BLaER1 treated with 17β-estradiol and CSF1 and Interleukin-3, amounts not matched to agents 10 nM and 100 nM (cell line): ENCODE measurements around the gene FARP1.
A peak's percentile ranks its signal among the peaks of the same experiment; 100 is the strongest.
"Not testable (repeated sequence)": the region's sequence is repeated elsewhere in the genome, so short reads cannot be mapped to it uniquely, and the experiment has no call there.

Experiments used
- H3K27ac ChIP-seq, 11 experiments: shearing (Covaris generic); formaldehyde crosslinking; 2 replicates each; pipeline ENCODE4 v1.8.1; 2022
- H3K27me3 ChIP-seq, 11 experiments: shearing (Covaris generic); formaldehyde crosslinking; 2 replicates each; pipeline ENCODE4 v1.8.1; 2022
- H3K36me3 ChIP-seq, 11 experiments: shearing (Covaris generic); formaldehyde crosslinking; 2 replicates each; pipeline ENCODE4 v1.8.1; 2022
- H3K4me1 ChIP-seq, 10 experiments: shearing (Covaris generic); formaldehyde crosslinking; 2 replicates each; pipeline ENCODE4 v1.8.1; 2022
- H3K4me2 ChIP-seq, 11 experiments: shearing (Covaris generic); formaldehyde crosslinking; 2 replicates each; pipeline ENCODE4 v1.8.1; 2022
- H3K4me3 ChIP-seq, 10 experiments: shearing (Covaris generic); formaldehyde crosslinking; 2 replicates each; pipeline ENCODE4 v1.8.1; 2022
- H3K9ac ChIP-seq, 11 experiments: shearing (Covaris generic); formaldehyde crosslinking; 2 replicates each; pipeline ENCODE4 v1.8.1; 2022
- H3K9me3 ChIP-seq, 11 experiments: shearing (Covaris generic); formaldehyde crosslinking; replicated peaks in 1 of 11; 2 replicates each; pipeline ENCODE4 v1.8.1; 2022
- H4K20me1 ChIP-seq, 11 experiments: shearing (Covaris generic); formaldehyde crosslinking; 2 replicates each; pipeline ENCODE4 v1.8.1; 2022
- Cebpa-rat ChIP-seq, 11 experiments: shearing (Covaris generic); IDR thresholded peaks; 2 replicates each; pipeline ENCODE4 v1.8.1; 2022

FARP1 gene

DNA sequence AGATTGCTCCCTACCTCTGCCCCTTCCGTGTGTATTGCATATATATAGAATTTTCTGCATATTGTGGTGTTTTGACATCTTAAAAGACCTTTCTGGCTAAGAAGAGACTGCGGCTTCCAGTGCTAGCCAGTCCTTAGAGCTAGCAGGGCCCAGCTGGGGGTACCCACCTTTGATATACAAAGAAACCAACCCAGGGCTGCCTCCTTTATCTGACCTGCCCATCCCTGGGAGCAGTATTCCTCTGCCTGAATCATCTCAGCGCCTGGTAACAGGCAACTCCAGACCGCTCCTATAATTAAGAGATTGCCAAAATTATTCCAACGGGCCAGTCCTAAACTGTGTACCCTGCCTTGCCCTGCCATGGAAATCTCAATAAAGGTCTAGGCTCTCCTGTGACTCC is 220.4 kb downstream of the FARP1 start:
- no peak overlapping the region for H3K9ac ChIP-seq
- H3K27me3 ChIP-seq = no peaks in the 10 kb centered on the region
- H3K4me2 ChIP-seq = no peak overlapping the region
- peaks cover 0 to under 1% (median 0%) of the 10 kb centered on the region in 11 experiments; a peak in 2 of 22 replicates for H3K9me3 ChIP-seq
- peaks cover 11 to 34% (median 13%) of the 10 kb centered on the region in 10 experiments for H3K4me1 ChIP-seq
- no peak overlapping the region for H3K27ac ChIP-seq
- TF ChIP-seq Cebpa-rat (IDR thresholded peaks at IDR 0.05) = no peak
- H3K4me3 ChIP-seq = no peak overlapping the region
- H3K36me3 ChIP-seq = peaks cover 0 to 26% (median 0%) of the 10 kb centered on the region in 11 experiments; a peak in 5 of 22 replicates
- peaks cover 0 to 10% (median 0%) of the 10 kb centered on the region in 11 experiments; a peak in 2 of 22 replicates for H4K20me1 ChIP-seq

DNA sequence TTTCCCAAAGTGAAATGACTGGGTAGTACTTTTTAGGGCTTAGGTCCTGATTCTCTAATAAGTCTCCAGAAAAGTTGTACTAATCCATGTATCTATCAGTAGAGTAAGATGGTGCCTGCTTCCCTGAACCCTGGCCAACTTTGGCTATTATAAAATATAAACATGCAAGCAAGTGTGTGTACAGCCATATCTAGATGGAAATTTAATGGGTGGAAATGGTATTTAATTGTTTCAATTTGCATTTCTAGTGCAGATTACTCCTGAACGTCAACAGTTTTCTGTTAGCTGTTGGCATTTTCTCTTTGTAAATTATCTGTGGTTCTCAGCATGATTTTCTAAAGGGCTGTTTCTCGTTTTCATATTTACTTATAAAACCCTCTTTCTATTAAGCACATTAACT is 221.3 kb downstream of the FARP1 start:
- Histone ChIP-seq H3K27ac (no peak overlapping the region), H3K4me1 (peaks cover 14 to 41% (median 18%) of the 10 kb centered on the region in 10 experiments), H3K9ac (no peak overlapping the region), H3K4me2 (no peak overlapping the region), H3K36me3 (peaks cover 0 to 24% (median 0%) of the 10 kb centered on the region in 11 experiments; a peak in 7 of 22 replicates), H3K9me3 (no peaks in the 10 kb centered on the region), H4K20me1 (peaks cover 0 to 10% (median 0%) of the 10 kb centered on the region in 11 experiments; a peak in 2 of 22 replicates), H3K27me3 (no peaks in the 10 kb centered on the region), H3K4me3 (no peak overlapping the region)
- TF ChIP-seq Cebpa-rat (IDR thresholded peaks at IDR 0.05) = no peak

DNA sequence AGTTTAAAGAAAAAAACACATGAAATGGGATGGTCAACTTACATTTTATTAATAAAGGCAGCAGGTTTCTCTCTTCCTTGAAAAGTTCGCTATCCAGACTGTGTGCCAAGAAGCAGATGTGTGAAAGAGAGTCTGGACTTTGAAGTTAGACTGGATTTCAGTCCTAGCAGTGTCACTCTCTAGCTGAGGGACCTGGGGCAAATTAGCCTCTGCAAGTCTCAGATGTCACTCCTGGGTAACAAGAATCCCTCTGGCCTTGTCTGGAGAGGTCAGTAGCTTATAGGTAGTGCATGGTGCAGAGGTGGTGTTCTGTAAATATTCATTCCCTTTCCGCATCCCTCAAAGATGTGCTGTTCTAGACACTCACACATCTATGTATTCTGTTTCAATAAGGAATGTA is 221.8 kb downstream of the FARP1 start:
- Histone ChIP-seq H3K9ac (no peak overlapping the region), H3K4me1 (peaks cover 14 to 41% (median 18%) of the 10 kb centered on the region in 10 experiments), H3K4me2 (no peak overlapping the region), H3K36me3 (peaks cover 0 to 21% (median under 1%) of the 10 kb centered on the region in 11 experiments; a peak in 9 of 22 replicates), H3K9me3 (peaks cover 0 to 1% (median 0%) of the 10 kb centered on the region in 11 experiments; a peak in 1 of 22 replicates), H4K20me1 (peaks cover 0 to 10% (median 0%) of the 10 kb centered on the region in 11 experiments; a peak in 1 of 22 replicates), H3K4me3 (no peak overlapping the region), H3K27ac (no peak overlapping the region), H3K27me3 (no peaks in the 10 kb centered on the region)
- TF ChIP-seq Cebpa-rat (IDR thresholded peaks at IDR 0.05) = no peak

DNA sequence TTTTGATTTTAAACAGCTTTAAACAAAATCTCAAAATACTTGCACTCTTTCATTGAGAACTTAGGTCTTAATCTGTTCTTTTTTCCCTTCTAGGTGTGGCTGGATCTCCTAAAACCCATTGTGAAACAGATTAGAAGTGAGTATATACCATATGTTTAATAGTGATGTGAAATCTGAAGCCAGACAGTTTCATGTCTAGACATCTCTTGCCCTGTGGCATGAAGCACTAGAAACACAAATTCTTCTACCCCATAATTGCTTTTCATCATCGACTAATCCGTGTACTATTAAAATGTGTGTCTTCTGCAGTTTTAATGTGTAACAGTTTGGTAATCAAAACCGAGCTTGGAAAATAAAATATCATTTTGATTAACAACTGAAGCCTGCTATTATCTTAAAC is 222.4 kb downstream of the FARP1 start:
- TF ChIP-seq Cebpa-rat (IDR thresholded peaks at IDR 0.05) = no peak
- Histone ChIP-seq H3K4me1 (peaks cover 14 to 41% (median 18%) of the 10 kb centered on the region in 10 experiments), H4K20me1 (peaks cover 0 to 10% (median 0%) of the 10 kb centered on the region in 11 experiments; a peak in 1 of 22 replicates), H3K27me3 (no peaks in the 10 kb centered on the region), H3K9me3 (peaks cover 0 to 3% (median 0%) of the 10 kb centered on the region in 11 experiments; a peak in 1 of 22 replicates), H3K4me3 (no peak overlapping the region), H3K9ac (no peak overlapping the region), H3K27ac (no peak overlapping the region), H3K36me3 (peaks cover 0 to 27% (median 7%) of the 10 kb centered on the region in 11 experiments; a peak in 11 of 22 replicates), H3K4me2 (peak overlapping the region in 1 of 11 experiments; percentile 3; a peak in 1 of 22 replicates)

DNA sequence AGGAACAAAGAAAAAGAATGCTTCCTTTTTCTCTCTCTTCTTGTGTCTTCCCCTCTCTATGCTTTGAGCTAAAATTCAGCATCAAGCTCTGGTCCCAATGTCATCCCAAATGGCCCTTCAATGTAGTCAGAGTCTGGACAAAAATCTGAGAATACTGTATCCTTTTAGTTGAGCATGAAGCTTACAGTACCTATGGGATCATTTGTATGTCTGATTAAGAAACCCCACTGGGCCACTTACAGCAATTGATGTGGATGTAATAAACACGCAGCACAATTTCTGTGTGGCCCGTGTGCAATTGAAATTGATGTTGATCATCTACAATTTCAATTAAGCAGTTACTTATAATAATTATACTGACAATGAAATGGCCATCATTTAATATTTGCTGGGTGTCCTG is 223.1 kb downstream of the FARP1 start:
- peaks cover 0 to 3% (median 0%) of the 10 kb centered on the region in 11 experiments; a peak in 1 of 22 replicates for H3K9me3 ChIP-seq
- no peak overlapping the region for H3K9ac ChIP-seq
- no peak for TF ChIP-seq Cebpa-rat (IDR thresholded peaks at IDR 0.05)
- peaks cover 0 to 34% (median 9%) of the 10 kb centered on the region in 11 experiments; a peak in 12 of 22 replicates for H3K36me3 ChIP-seq
- no peak overlapping the region for H3K4me3 ChIP-seq
- peak overlapping the region in 1 of 11 experiments; percentile 13; a peak in 1 of 22 replicates for H3K27ac ChIP-seq
- peaks cover 0 to 9% (median 0%) of the 10 kb centered on the region in 11 experiments; a peak in 1 of 22 replicates for H4K20me1 ChIP-seq
- H3K4me1 ChIP-seq = peaks cover 14 to 41% (median 18%) of the 10 kb centered on the region in 10 experiments
- no peaks in the 10 kb centered on the region for H3K27me3 ChIP-seq
- peak overlapping the region in 1 of 11 experiments; percentile 29; a peak in 1 of 22 replicates for H3K4me2 ChIP-seq

DNA sequence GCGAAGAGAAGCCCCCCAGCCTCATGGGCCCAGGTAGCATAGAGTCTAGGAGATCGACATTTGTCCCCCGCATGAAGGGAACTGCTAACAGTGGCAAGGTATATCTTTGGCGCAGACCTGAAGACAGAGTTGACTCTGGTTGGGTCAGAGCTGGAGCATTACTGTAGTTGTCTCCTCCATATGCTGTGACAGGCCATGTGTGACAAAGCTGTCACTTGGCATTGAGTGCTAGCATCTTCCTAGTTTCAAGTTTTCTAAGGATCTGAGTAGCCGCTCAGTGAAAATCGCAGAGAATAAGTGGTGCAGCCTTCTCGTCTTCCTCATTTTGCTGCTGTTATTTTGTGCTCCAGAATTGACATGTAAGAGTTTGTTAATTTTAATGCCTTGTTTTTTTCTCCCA is 223.5 kb downstream of the FARP1 start:
- Histone ChIP-seq H3K4me3 (no peak overlapping the region), H4K20me1 (peaks cover 0 to 5% (median 0%) of the 10 kb centered on the region in 11 experiments; a peak in 1 of 22 replicates), H3K9ac (no peak overlapping the region), H3K27ac (no peak overlapping the region), H3K27me3 (no peaks in the 10 kb centered on the region), H3K36me3 (peaks cover 0 to 38% (median 11%) of the 10 kb centered on the region in 11 experiments; a peak in 12 of 22 replicates), H3K4me2 (peak overlapping the region in 1 of 11 experiments; percentile 29; a peak in 2 of 22 replicates), H3K4me1 (peaks cover 14 to 41% (median 18%) of the 10 kb centered on the region in 10 experiments), H3K9me3 (peaks cover 0 to 3% (median 0%) of the 10 kb centered on the region in 11 experiments; a peak in 1 of 22 replicates)
- no peak for TF ChIP-seq Cebpa-rat (IDR thresholded peaks at IDR 0.05)

DNA sequence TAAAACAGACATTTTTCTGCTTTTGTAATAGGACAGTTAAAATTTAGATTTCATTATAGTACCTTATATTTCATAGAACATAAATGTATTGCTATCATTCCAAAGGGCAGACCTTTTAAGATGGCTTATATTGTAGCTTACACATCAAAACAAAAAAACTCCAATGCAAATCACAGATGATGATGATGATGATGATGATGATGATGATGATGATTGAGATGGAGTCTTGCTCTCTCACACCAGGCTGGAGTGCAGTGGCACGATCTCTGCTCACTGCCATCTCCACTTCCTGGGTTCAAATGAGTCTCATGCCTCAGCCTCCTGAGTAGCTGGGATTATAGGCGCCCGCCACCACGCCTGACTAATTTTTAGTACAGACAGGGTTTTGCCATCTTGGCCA is 224.1 kb downstream of the FARP1 start:
- peak overlapping the region in 6 of 11 experiments; percentile 22 to 82 (median 61); a peak in 9 of 22 replicates for H3K4me2 ChIP-seq
- no peaks in the 10 kb centered on the region for H3K27me3 ChIP-seq
- TF ChIP-seq Cebpa-rat (IDR thresholded peaks at IDR 0.05) = no peak
- H3K4me3 ChIP-seq = no peak overlapping the region
- H4K20me1 ChIP-seq = no peaks in the 10 kb centered on the region
- H3K36me3 ChIP-seq = peaks cover 0 to 41% (median 12%) of the 10 kb centered on the region in 11 experiments; a peak in 12 of 22 replicates
- H3K4me1 ChIP-seq = peaks cover 14 to 41% (median 18%) of the 10 kb centered on the region in 10 experiments
- H3K27ac ChIP-seq = peak overlapping the region in 5 of 11 experiments; percentile 8 to 71 (median 57); a peak in 6 of 22 replicates
- H3K9ac ChIP-seq = peak overlapping the region in 1 of 11 experiments; percentile 15; a peak in 1 of 22 replicates
- H3K9me3 ChIP-seq = peaks cover 0 to 3% (median 0%) of the 10 kb centered on the region in 11 experiments; a peak in 1 of 22 replicates

DNA sequence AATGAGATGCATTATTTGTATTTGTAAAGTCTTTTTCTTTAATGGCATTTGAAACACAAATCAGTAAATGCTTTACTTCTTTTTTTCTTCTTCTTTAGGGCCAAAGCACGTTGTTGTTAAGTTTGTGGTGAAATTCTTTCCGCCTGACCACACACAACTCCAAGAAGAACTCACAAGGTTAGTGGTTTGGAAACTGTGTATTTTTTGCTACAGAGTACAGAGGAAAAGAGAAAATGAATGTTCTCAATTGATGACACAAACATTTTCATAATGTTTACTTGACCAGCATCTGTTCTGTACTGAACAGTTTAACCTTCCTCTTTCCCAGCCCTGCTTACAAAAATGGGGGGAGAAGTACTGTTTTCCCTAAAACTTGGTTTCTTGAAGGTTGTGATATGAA is 225.1 kb downstream of the FARP1 start:
- Histone ChIP-seq H4K20me1 (no peaks in the 10 kb centered on the region), H3K4me3 (no peak overlapping the region; a peak in 1 of 20 replicates), H3K9ac (peak overlapping the region in 3 of 11 experiments; percentile 9 to 26 (median 11); a peak in 5 of 22 replicates), H3K36me3 (peaks cover 5 to 44% (median 15%) of the 10 kb centered on the region in 11 experiments; a peak in 16 of 22 replicates), H3K27ac (peak overlapping the region in 10 of 11 experiments; percentile 7 to 71 (median 44); a peak in 16 of 22 replicates), H3K4me2 (peak overlapping the region; percentile 44 to 82 (median 59)), H3K4me1 (peaks cover 14 to 41% (median 18%) of the 10 kb centered on the region in 10 experiments), H3K9me3 (peaks cover 0 to 3% (median 0%) of the 10 kb centered on the region in 11 experiments; a peak in 1 of 22 replicates), H3K27me3 (no peaks in the 10 kb centered on the region)
- no peak for TF ChIP-seq Cebpa-rat (IDR thresholded peaks at IDR 0.05)

DNA sequence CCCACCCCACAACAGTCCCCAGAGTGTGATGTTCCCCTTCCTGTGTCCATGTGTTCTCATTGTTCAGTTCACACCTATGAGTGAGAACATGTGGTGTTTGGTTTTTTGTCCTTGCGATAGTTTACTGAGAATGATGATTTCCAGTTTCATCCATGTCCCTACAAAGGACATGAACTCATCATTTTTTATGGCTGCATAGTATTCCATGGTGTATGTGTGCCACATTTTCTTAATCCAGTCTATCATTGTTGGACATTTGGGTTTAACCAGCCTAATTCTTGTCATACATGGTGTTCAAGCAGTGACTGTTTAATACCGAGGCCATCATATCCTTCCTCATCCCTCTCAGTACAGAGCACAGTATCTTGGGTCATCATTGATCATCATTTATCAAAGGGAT is 226.6 kb downstream of the FARP1 start:
- H3K9ac ChIP-seq, H4K20me1 ChIP-seq, H3K27me3 ChIP-seq, H3K27ac ChIP-seq, H3K4me2 ChIP-seq, H3K4me3 ChIP-seq: not testable (repeated sequence)
- peaks cover 14 to 41% (median 18%) of the 10 kb centered on the region in 10 experiments for H3K4me1 ChIP-seq
- H3K36me3 ChIP-seq = peaks cover 14 to 57% (median 26%) of the 10 kb centered on the region in 11 experiments; a peak in 20 of 22 replicates
- H3K9me3 ChIP-seq = peaks cover 7 to 10% (median 7%) of the 10 kb centered on the region in 11 experiments
